ENCODE data around the gene CSK.

DNA sequence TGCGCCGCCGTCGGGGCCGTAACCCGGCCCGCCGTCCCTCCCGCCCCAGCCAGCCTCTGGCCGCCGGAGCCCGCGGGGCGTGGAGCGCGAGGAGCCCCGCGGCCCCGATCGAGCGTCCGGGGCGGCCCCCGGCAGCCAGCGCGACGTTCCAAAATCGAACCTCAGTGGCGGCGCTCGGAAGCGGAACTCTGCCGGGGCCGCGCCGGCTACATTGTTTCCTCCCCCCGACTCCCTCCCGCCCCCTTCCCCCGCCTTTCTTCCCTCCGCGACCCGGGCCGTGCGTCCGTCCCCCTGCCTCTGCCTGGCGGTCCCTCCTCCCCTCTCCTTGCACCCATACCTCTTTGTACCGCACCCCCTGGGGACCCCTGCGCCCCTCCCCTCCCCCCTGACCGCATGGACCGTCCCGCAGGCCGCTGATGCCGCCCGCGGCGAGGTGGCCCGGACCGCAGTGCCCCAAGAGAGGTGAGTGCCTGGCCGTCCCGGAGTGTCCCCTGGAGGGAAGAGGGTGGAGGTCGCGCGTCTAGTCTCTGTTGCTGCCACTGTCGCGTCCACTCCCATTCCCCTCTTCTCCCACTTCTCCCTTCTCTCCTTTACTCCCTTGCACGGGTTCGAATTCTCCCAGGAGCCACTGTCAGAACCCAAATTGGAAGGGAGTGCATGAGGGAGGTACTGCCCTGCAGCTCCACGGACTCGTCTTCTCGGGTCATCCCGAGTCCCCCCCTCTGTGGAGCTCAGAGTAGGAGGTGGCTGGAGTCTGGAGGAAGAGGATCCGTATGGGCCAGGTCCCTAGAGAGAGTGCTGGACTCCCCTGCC is 585 bp downstream of the CSK start:
- TF ChIP-seq EZH2phosphoT487 (IDR thresholded peaks at IDR 0.05; ENCODE audit: low read depth), result no peak
- TF ChIP-seq, protein P1, sequence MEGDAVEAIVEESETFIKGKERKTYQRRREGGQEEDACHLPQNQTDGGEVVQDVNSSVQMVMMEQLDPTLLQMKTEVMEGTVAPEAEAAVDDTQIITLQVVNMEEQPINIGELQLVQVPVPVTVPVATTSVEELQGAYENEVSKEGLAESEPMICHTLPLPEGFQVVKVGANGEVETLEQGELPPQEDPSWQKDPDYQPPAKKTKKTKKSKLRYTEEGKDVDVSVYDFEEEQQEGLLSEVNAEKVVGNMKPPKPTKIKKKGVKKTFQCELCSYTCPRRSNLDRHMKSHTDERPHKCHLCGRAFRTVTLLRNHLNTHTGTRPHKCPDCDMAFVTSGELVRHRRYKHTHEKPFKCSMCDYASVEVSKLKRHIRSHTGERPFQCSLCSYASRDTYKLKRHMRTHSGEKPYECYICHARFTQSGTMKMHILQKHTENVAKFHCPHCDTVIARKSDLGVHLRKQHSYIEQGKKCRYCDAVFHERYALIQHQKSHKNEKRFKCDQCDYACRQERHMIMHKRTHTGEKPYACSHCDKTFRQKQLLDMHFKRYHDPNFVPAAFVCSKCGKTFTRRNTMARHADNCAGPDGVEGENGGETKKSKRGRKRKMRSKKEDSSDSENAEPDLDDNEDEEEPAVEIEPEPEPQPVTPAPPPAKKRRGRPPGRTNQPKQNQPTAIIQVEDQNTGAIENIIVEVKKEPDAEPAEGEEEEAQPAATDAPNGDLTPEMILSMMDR (IDR thresholded peaks at IDR 0.05; ENCODE audit: low read depth, low read length), result no peak
